Heart right ventricle (tissue), 16 donors: ENCODE results near the gene TBX19. TPM values are rescaled to one million over a fixed set of nuclear protein-coding genes. Genes with fewer than 3 reads are reported as not detected.

Experiments
- ATAC-seq, 8 donors: fragments of 200-7000 bp; cut with Tn5 transposase; one replicate each; pipeline ENCODE4 v1.9.1; 2020; ENCODE audit warnings: mild to moderate bottlenecking in 8 of 8, moderate library complexity in 8 of 8, moderate number of reproducible peaks in 1 of 8
- DNase-seq, 2 donors: peaks; one replicate each; pipeline ENCODE4 v3.0.0-alpha.2; 2020
- H3K27ac ChIP-seq, 10 donors: fragments of 200-600 bp; sonication (generic) in 2 of 10; one replicate each; pipeline versions ENCODE4 v1.5.0 to v1.8.0; 2020 to 2022; ENCODE audit warnings: mild to moderate bottlenecking in 3 of 10
- H3K27me3 ChIP-seq, 7 donors: fragments of 200-600 bp; one replicate each; pipeline ENCODE4 v1.8.0; 2021 to 2022; ENCODE audit warnings: mild to moderate bottlenecking in 2 of 7
- H3K36me3 ChIP-seq, 9 donors: fragments of 200-600 bp; sonication (generic) in 1 of 9; one replicate each; pipeline versions ENCODE4 v1.5.0 to v1.8.0; 2020 to 2022; ENCODE audit warnings: mild to moderate bottlenecking in 2 of 9
- H3K4me1 ChIP-seq, 9 donors: fragments of 200-600 bp; sonication (generic) in 1 of 9; one replicate each; pipeline versions ENCODE4 v1.5.0 to v1.8.0; 2020 to 2022; ENCODE audit warnings: mild to moderate bottlenecking in 4 of 9
- H3K4me3 ChIP-seq, 10 donors: fragments of 200-600 bp; sonication (generic) in 2 of 10; one replicate each; pipeline versions ENCODE4 v1.5.0 to v1.8.0; 2020 to 2022; ENCODE audit warnings: mild to moderate bottlenecking in 7 of 10, moderate library complexity in 2 of 10
- H3K9me3 ChIP-seq, 11 donors: fragments of 200-600 bp in 10 of 11; sonication (generic) in 2 of 11; one replicate each; pipeline versions ENCODE4 v1.5.0 to v1.8.0; 2013 to 2022; ENCODE audit warnings: mild to moderate bottlenecking in 2 of 11, control low read depth in 1 of 11, moderate library complexity in 1 of 11
- WGBS, 2 donors: extraction: QIAGEN DNeasy Blood & Tissue Kit; methylation state at CpG; one replicate each; pipeline ENCODE4 v1.1.7; 2013; ENCODE audit warnings: inconsistent platforms in 1 of 2; 5-methylcytosine and 5-hydroxymethylcytosine counted together
- intact Hi-C, 10 donors: fragments of 100-400 bp; cut with DNase I; formaldehyde crosslinking; loops; one replicate each; pipeline versions ENCODE4 v1.11.1 to v1.14.2; 2022
- polyA plus RNA-seq, 2 donors: library from polyadenylated mRNA; stranded (reverse); fragments of 200-250 nt; gene quantifications; one replicate each; pipeline ENCODE4 v1.2.3, GENCODE V29; 2013
- total RNA-seq, 10 donors: library from RNA; stranded (reverse); fragmentation: NEBNext Ultra II Directional in 3 of 10; extraction: Animal tissue kit (Norgen Biotek cat#: 25700) in 3 of 10; gene quantifications; one replicate each; pipeline versions ENCODE4 v1.2.1 to v1.2.4, GENCODE V29; 2021 to 2023
- TF ChIP-seq, protein P1 (sequence below), 9 donors: fragments of 200-600 bp; sonication (generic) in 2 of 9; IDR thresholded peaks; one replicate each; pipeline versions ENCODE4 v1.5.0 to v1.8.0; 2021 to 2022; ENCODE audit warnings: antibody characterized with exemption in 9 of 9, mild to moderate bottlenecking in 5 of 9, moderate library complexity in 1 of 9
- donor health status: Arrhythmogenic right ventricular cardiomyopathy.
- donor health status: ischemic (EF 13 %, LVEDD 7.1; RV severe dilation, severe dysfunction).
- donor health status: healthy with polysubstance abuse.
- donor health status: DM: no; HTN: yes; CAD: no.
- donor health status: DM: no; HTN: no; CAD: no.
- donor health status: ischemic (EF 25% LVEDD 6.9; RV normal size, moderate dysfunction).
- donor health status: ischemic (EF 25% LVEDD 5.7; RV mildly dilated, moderate dysfunction).
- donor health status: healthy.
- donor health status: DM: yes; HTN: yes; CAD: no.
- donor health status: Ischemic cardiomyopathy.
- donor health status: ischemic (EF 35%, LVEDD 5.7; RV mildly dilated, moderate dysfunction).
- donor health status: nonischemic (EF 11% LVEDD 7.7; RV severe dilation, severe dysfunction).
- donor health status: DM: yes; HTN: yes; CAD: no.
- donor health status: PGD.
- donor health status: ischemic (EF 29% LVEDD 5.4; RV normal size, mild dysfunction).
- donor health status: nonischemic (EF 23%, LVEDD 6.1; RV moderate dilation, normal function).

Gene TBX19
- total and polyA plus RNA-seq, 12 donors, result 0.21 to 0.59 (median 0.39) TPM

DNA sequence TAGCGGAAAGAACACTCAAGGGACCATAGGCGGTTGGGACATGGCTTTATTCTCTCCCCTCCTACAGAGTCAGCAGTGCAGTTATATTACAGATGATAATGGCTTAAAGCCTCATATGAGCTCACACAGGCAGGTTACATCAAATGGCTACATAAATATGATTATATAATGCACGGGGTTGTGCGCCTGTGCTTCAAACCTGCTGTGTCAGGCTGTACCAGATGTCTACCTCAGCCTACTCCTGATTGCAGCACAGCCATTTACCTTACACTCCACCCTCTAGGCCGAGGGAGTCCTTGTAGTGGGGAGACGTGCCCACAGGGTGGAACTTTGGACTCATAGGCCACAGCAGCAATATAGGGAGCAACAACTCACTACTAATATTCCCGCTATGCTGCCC is 16.4 kb upstream of the TBX19 start:
- WGBS, 2 donors, result 98 to 100% methylated on average over 7 of the region's 7 CpGs
- TF ChIP-seq, protein P1, sequence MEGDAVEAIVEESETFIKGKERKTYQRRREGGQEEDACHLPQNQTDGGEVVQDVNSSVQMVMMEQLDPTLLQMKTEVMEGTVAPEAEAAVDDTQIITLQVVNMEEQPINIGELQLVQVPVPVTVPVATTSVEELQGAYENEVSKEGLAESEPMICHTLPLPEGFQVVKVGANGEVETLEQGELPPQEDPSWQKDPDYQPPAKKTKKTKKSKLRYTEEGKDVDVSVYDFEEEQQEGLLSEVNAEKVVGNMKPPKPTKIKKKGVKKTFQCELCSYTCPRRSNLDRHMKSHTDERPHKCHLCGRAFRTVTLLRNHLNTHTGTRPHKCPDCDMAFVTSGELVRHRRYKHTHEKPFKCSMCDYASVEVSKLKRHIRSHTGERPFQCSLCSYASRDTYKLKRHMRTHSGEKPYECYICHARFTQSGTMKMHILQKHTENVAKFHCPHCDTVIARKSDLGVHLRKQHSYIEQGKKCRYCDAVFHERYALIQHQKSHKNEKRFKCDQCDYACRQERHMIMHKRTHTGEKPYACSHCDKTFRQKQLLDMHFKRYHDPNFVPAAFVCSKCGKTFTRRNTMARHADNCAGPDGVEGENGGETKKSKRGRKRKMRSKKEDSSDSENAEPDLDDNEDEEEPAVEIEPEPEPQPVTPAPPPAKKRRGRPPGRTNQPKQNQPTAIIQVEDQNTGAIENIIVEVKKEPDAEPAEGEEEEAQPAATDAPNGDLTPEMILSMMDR (IDR thresholded peaks at IDR 0.05), result no peak
- Histone ChIP-seq H3K27ac (no peak overlapping the region), H3K4me1 (peaks cover 0 to 23% (median 6%) of the 10 kb centered on the region in 9 donors), H3K36me3 (peaks cover 0 to 4% (median 0%) of the 10 kb centered on the region in 9 donors), H3K4me3 (no peak overlapping the region), H3K9me3 (no peaks in the 10 kb centered on the region), H3K27me3 (no peaks in the 10 kb centered on the region)
- intact Hi-C loops, result no loop called here
- ATAC-seq (no peak), DNase-seq (no peak)

DNA sequence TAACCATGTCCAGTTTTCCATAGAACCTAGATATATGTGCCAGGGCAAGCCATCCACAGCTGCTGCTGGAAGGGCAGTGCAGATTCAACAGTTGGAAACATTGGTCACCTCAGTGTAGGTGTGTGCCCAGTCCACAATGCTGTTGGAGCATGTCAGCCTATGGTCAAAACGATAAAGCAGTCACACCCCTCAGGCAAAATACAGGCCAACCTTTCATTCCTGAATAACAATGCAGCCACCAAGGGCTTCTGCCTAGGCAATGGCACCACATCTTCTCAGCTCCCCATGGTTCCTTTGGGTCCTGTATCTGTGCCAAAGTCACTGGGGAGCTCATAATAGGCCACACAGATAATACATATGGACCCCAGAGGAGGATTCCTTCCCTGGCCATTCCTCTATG is 15.1 kb upstream of the TBX19 start:
- H3K27ac ChIP-seq, result no peak overlapping the region
- ATAC-seq (no peak), DNase-seq (no peak)
- intact Hi-C loops, result no loop called here
- H3K27me3 ChIP-seq, result no peaks in the 10 kb centered on the region
- no peaks in the 10 kb centered on the region for H3K9me3 ChIP-seq
- H3K4me3 ChIP-seq, result no peak overlapping the region
- 98 to 100% methylated on average over 1 of the region's 1 CpG for WGBS, 2 donors
- TF ChIP-seq, protein P1 (IDR thresholded peaks at IDR 0.05), result no peak
- peaks cover 0 to 19% (median 6%) of the 10 kb centered on the region in 9 donors for H3K4me1 ChIP-seq
- peaks cover 0 to 4% (median 0%) of the 10 kb centered on the region in 9 donors for H3K36me3 ChIP-seq

DNA sequence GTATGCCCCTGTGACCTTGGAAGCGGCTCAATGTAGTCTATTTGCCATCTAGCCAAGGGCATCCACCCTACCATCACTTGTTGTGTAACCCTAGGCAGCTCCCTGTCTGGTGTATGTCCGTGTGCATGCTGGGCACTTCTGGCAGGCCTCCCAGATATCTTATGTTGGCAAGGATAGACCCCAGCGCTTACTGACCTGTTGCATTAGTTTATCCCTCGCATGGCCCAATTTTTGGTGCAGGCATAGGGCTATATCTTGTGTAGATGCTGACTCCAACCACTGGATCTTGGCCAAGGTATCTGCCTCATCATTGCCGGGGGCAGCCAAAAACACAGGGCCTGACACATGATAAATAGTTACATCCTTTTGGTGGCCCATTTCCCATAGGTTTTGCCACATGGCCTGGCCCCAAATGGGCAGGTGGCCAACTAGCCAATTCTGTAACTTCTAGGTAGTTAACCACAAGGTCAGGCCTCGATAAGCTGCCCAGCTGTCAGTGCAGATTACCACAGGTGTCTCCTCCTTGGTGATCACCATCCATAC is 14.0 kb upstream of the TBX19 start:
- H3K9me3 ChIP-seq, result no peaks in the 10 kb centered on the region
- ATAC-seq, result no peak
- TF ChIP-seq, protein P1 (IDR thresholded peaks at IDR 0.05), result no peak
- intact Hi-C loops, result no loop called here
- no peak overlapping the region for H3K4me3 ChIP-seq
- peaks cover 0 to 8% (median 5%) of the 10 kb centered on the region in 9 donors for H3K4me1 ChIP-seq
- H3K27me3 ChIP-seq, result no peaks in the 10 kb centered on the region
- no peak for DNase-seq
- WGBS, 2 donors, result 79 to 84% methylated on average over 6 of the region's 6 CpGs
- H3K36me3 ChIP-seq, result peaks cover 0 to 4% (median 0%) of the 10 kb centered on the region in 9 donors
- no peak overlapping the region for H3K27ac ChIP-seq

DNA sequence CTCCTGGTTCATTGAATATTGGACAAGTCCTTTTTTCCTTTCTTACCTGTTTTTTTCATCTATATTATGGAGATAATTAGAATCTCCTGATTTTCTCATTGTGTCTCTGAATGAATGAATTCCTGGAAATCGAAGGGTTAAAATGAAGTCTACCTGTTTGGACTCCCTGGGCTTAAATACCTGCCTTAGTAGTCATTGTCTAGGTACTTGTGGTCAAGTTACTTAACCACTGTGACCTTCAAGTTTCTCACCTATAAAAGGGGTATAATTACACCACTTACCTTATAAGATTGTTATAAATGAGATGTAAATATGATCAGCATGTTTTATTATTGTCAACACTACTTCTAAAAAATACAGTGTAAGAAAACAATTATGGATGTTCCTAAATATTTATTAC is 9.0 kb upstream of the TBX19 start:
- TF ChIP-seq, protein P1 (IDR thresholded peaks at IDR 0.05), result no peak
- Histone ChIP-seq H3K9me3 (peaks cover 0 to 3% (median 0%) of the 10 kb centered on the region in 11 donors), H3K4me1 (peaks cover 0 to 4% (median 0%) of the 10 kb centered on the region in 9 donors), H3K36me3 (no peaks in the 10 kb centered on the region), H3K27me3 (no peaks in the 10 kb centered on the region), H3K27ac (no peak overlapping the region), H3K4me3 (no peak overlapping the region)
- intact Hi-C loops, result no loop called here
- WGBS, 2 donors, result 82 to 94% methylated on average over 1 of the region's 1 CpG
- no peak for ATAC-seq
- no peak for DNase-seq
